Measurements from ENCODE around the gene FOXO6. TPM values are rescaled to one million over a fixed set of nuclear protein-coding genes. Genes with fewer than 3 reads are reported as not detected.

The FOXO6 gene
- total and polyA plus RNA-seq, 2 donors (not counting 1 experiment from before 2014, with no cell fraction given), result under 0.01 TPM; not detected in 1

- H3K9ac ChIP-seq (ENCODE audit: insufficient read depth, low read length), result no peak overlapping the region
- TF ChIP-seq EZH2 (IDR thresholded peaks at IDR 0.05; ENCODE audit: low read length, missing control alignments) (no peak), CTCF (conservative IDR thresholded peaks at IDR 0.05 in 1 of 2, IDR thresholded peaks at IDR 0.05 in 1 of 2; ENCODE audit: low read depth in 1 of 2, low read length in 2 of 2) (no peak)
- no peak overlapping the region for H3K4me3 ChIP-seq (replicated peaks in 1 of 4; ENCODE audit: control extremely low read depth in 1 of 4, insufficient read depth in 1 of 4, low read depth in 3 of 4, low read length in 4 of 4)
- no peaks in the 10 kb centered on the region for H4K20me1 ChIP-seq (ENCODE audit: control insufficient read depth, extremely low read depth, insufficient read depth, low read length)
- H3K4me1 ChIP-seq (ENCODE audit: control insufficient read depth, extremely low read depth, insufficient read depth, low read length), result no peaks in the 10 kb centered on the region
- no peaks in the 10 kb centered on the region for H3K27me3 ChIP-seq (ENCODE audit: control insufficient read depth, insufficient read depth, low read length)
- H3K4me2 ChIP-seq (ENCODE audit: extremely low read depth, insufficient read depth, low read length), result no peak overlapping the region
- H3K27ac ChIP-seq (ENCODE audit: insufficient read depth, low read length), result no peak overlapping the region
- H2AFZ ChIP-seq (ENCODE audit: low read length), result no peak overlapping the region
- no peaks in the 10 kb centered on the region for H3K9me3 ChIP-seq (ENCODE audit: control insufficient read depth, insufficient read depth, low read depth, low read length)
- H3K79me2 ChIP-seq (ENCODE audit: control insufficient read depth, insufficient read depth, low read length), result no peaks in the 10 kb centered on the region
- DNase-seq (ENCODE audit: low read depth in 2 of 2), result no peak
- no peaks in the 10 kb centered on the region for H3K36me3 ChIP-seq (ENCODE audit: control insufficient read depth, insufficient read depth, low read length)
Observed at GRCh38 chr1:41401899-41402298, 40.7 kb downstream of the FOXO6 start.

GRCh38 chr1:41404308-41404761, 43.1 kb downstream of the FOXO6 start:
- Histone ChIP-seq H2AFZ (ENCODE audit: low read length) (no peak overlapping the region), H3K36me3 (ENCODE audit: control insufficient read depth, insufficient read depth, low read length) (no peaks in the 10 kb centered on the region), H3K79me2 (ENCODE audit: control insufficient read depth, insufficient read depth, low read length) (no peaks in the 10 kb centered on the region), H3K4me1 (ENCODE audit: control insufficient read depth, extremely low read depth, insufficient read depth, low read length) (no peaks in the 10 kb centered on the region), H3K4me2 (ENCODE audit: extremely low read depth, insufficient read depth, low read length) (no peak overlapping the region), H3K27me3 (ENCODE audit: control insufficient read depth, insufficient read depth, low read length) (peaks cover 2% of the 10 kb centered on the region), H3K9ac (ENCODE audit: insufficient read depth, low read length) (no peak overlapping the region), H3K27ac (ENCODE audit: insufficient read depth, low read length) (no peak overlapping the region), H3K4me3 (replicated peaks in 1 of 4; ENCODE audit: control extremely low read depth in 1 of 4, insufficient read depth in 1 of 4, low read depth in 3 of 4, low read length in 4 of 4) (no peak overlapping the region), H3K9me3 (ENCODE audit: control insufficient read depth, insufficient read depth, low read depth, low read length) (no peaks in the 10 kb centered on the region), H4K20me1 (ENCODE audit: control insufficient read depth, extremely low read depth, insufficient read depth, low read length) (no peaks in the 10 kb centered on the region)
- peak in 1 of 2 donors; percentile 28 for DNase-seq (ENCODE audit: low read depth in 2 of 2)
- TF ChIP-seq CTCF (conservative IDR thresholded peaks at IDR 0.05 in 1 of 2, IDR thresholded peaks at IDR 0.05 in 1 of 2; ENCODE audit: low read depth in 1 of 2, low read length in 2 of 2), result no peak
- TF ChIP-seq EZH2 (IDR thresholded peaks at IDR 0.05; ENCODE audit: low read length, missing control alignments), result no peak

- H3K9ac ChIP-seq (ENCODE audit: insufficient read depth, low read length), result no peak overlapping the region
- TF ChIP-seq EZH2 (IDR thresholded peaks at IDR 0.05; ENCODE audit: low read length, missing control alignments) (no peak), CTCF (conservative IDR thresholded peaks at IDR 0.05 in 1 of 2, IDR thresholded peaks at IDR 0.05 in 1 of 2; ENCODE audit: low read depth in 1 of 2, low read length in 2 of 2) (no peak)
- H3K9me3 ChIP-seq (ENCODE audit: control insufficient read depth, insufficient read depth, low read depth, low read length), result no peaks in the 10 kb centered on the region
- no peaks in the 10 kb centered on the region for H3K36me3 ChIP-seq (ENCODE audit: control insufficient read depth, insufficient read depth, low read length)
- no peaks in the 10 kb centered on the region for H4K20me1 ChIP-seq (ENCODE audit: control insufficient read depth, extremely low read depth, insufficient read depth, low read length)
- H3K79me2 ChIP-seq (ENCODE audit: control insufficient read depth, insufficient read depth, low read length), result no peaks in the 10 kb centered on the region
- H2AFZ ChIP-seq (ENCODE audit: low read length), result no peak overlapping the region
- DNase-seq (ENCODE audit: low read depth in 2 of 2), result no peak
- H3K27ac ChIP-seq (ENCODE audit: insufficient read depth, low read length), result no peak overlapping the region
- H3K27me3 ChIP-seq (ENCODE audit: control insufficient read depth, insufficient read depth, low read length), result peaks cover 6% of the 10 kb centered on the region
- H3K4me3 ChIP-seq (replicated peaks in 1 of 4; ENCODE audit: control extremely low read depth in 1 of 4, insufficient read depth in 1 of 4, low read depth in 3 of 4, low read length in 4 of 4), result no peak overlapping the region
- H3K4me1 ChIP-seq (ENCODE audit: control insufficient read depth, extremely low read depth, insufficient read depth, low read length), result no peaks in the 10 kb centered on the region
- no peak overlapping the region for H3K4me2 ChIP-seq (ENCODE audit: extremely low read depth, insufficient read depth, low read length)
Observed at GRCh38 chr1:41407664-41408252, 46.5 kb downstream of the FOXO6 start.

Measured in fibroblast of lung (primary cell).